Measurements from ENCODE around the gene AIMP1. TPM values are rescaled to one million over a fixed set of nuclear protein-coding genes. Genes with fewer than 3 reads are reported as not detected.

AIMP1 gene
- 32.8 and 33.1 TPM in 2 replicates for total RNA-seq

GRCh38 chr4:106315968-106316772 lies at the start of gene AIMP1, which contains the start of gene TBCK:
Gene AIMP1 (plus strand): TSS chr4:106316550. CDS start chr4:106325010, 8,460 bp downstream.
Gene TBCK (minus strand): TSS chr4:106316209. CDS start chr4:106308960, 7,249 bp downstream.

GRCh38 chr4:106368678-106369077 lies 52.3 kb downstream of the AIMP1 start, which contains the start of gene GIMD1:
Gene GIMD1 (minus strand): TSS chr4:106368778. CDS start chr4:106367435, 1,343 bp downstream.

Other genes with a start within 250 kb of the AIMP1 start
- gene TBCK, start 341 bp upstream of the AIMP1 start, total RNA-seq = 17.2 and 37.4 TPM in 2 replicates
- gene GIMD1, start 52.2 kb downstream of the AIMP1 start, total RNA-seq = not detected in 2 replicates